Measurements from ENCODE around the gene MRTFB.
"Not testable (repeated sequence)": the region's sequence is repeated elsewhere in the genome, so short reads cannot be mapped to it uniquely, and the experiment has no call there.

MRTFB gene

GRCh38 chr16:14109077-14109775, 38.1 kb downstream of the MRTFB start:
- DNase-seq, result no peak

GRCh38 chr16:14109782-14110727, 38.9 kb downstream of the MRTFB start:
- DNase-seq, result no peak

- no peak for DNase-seq
Measured at GRCh38 chr16:14110728-14111251, 39.7 kb downstream of the MRTFB start.

GRCh38 chr16:14111713-14112538, 40.8 kb downstream of the MRTFB start:
- DNase-seq, result no peak

- no peak for DNase-seq
Measured at GRCh38 chr16:14112539-14112856, 41.4 kb downstream of the MRTFB start.

GRCh38 chr16:14113344-14113743, 42.2 kb downstream of the MRTFB start:
- no peak for DNase-seq

GRCh38 chr16:14117051-14117450, 45.9 kb downstream of the MRTFB start:
- DNase-seq, result no peak

- DNase-seq, result no peak
Measured at GRCh38 chr16:14119799-14120198, 48.7 kb downstream of the MRTFB start.

- DNase-seq, result no peak
Measured at GRCh38 chr16:14120335-14120734, 49.2 kb downstream of the MRTFB start.

- no peak for DNase-seq
Measured at GRCh38 chr16:14121142-14121541, 50.0 kb downstream of the MRTFB start.

- DNase-seq, result no peak
Measured at GRCh38 chr16:14121872-14122271, 50.8 kb downstream of the MRTFB start.

GRCh38 chr16:14122430-14122829, 51.3 kb downstream of the MRTFB start:
- DNase-seq, result not testable (repeated sequence)

GRCh38 chr16:14125000-14125681, 54.0 kb downstream of the MRTFB start:
- no peak for DNase-seq

GRCh38 chr16:14125708-14126107, 54.6 kb downstream of the MRTFB start:
- no peak for DNase-seq

- DNase-seq, result no peak
Measured at GRCh38 chr16:14128097-14128496, 57.0 kb downstream of the MRTFB start.

GRCh38 chr16:14129502-14129901, 58.4 kb downstream of the MRTFB start:
- no peak for DNase-seq

- no peak for DNase-seq
Measured at GRCh38 chr16:14131774-14132695, 60.9 kb downstream of the MRTFB start.

GRCh38 chr16:14132696-14133048, 61.6 kb downstream of the MRTFB start:
- no peak for DNase-seq

- DNase-seq, result no peak
Measured at GRCh38 chr16:14133907-14134306, 62.8 kb downstream of the MRTFB start.

- no peak for DNase-seq
Measured at GRCh38 chr16:14135704-14136103, 64.6 kb downstream of the MRTFB start.

GRCh38 chr16:14139872-14140271, 68.8 kb downstream of the MRTFB start:
- no peak for DNase-seq
